Esophagus squamous epithelium (tissue), 4 donors: ENCODE data around the gene RAB3D.
"Not testable (repeated sequence)": the region's sequence is repeated elsewhere in the genome, so short reads cannot be mapped to it uniquely, and the experiment has no call there.

Source experiments
- POLR2A ChIP-seq, 4 donors: fragments of 450-650 bp; IDR thresholded peaks; one replicate each; pipeline ENCODE4 v1.6.1; 2017; ENCODE audit warnings: antibody characterized with exemption in 4 of 4, mild to moderate bottlenecking in 4 of 4, moderate library complexity in 3 of 4
- TF ChIP-seq, protein P1 (sequence below), 6 experiments: fragments of 450-650 bp in 4 of 6; fragments of 200-600 bp in 2 of 6; sonication (generic) in 2 of 6; IDR thresholded peaks; one replicate each; pipeline ENCODE4 v1.5.1; 2016 to 2019; ENCODE audit warnings: antibody characterized with exemption in 6 of 6, mild to moderate bottlenecking in 4 of 6, moderate library complexity in 4 of 6

DNA sequence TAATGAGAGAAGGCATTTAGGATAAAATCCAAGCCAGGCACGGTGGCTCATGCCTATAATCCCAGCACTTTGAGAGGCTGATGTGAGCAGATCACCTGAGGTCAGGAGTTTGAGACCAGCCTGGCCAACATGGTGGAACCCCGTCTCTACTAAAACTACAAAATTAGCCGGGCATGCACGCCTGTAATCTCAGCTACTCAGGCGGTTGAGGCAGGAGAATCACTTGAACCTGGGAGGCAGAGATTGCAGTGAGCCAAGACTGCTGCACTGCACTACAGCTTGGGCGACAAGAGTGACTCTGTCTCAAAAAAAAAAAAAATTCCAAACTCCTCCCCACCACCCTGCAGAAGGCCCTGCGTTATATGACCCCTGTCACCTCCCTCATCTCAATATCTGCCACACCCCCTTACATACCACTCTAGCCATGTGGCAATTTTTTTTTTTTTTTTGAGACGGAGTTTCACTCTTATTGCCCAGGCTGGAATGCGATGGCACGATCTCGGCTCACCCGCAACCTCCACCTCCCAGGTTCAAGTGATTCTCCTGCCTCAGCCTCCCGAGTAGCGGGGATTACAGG, 39.9 kb upstream of the RAB3D start:
- TF ChIP-seq, protein P1, sequence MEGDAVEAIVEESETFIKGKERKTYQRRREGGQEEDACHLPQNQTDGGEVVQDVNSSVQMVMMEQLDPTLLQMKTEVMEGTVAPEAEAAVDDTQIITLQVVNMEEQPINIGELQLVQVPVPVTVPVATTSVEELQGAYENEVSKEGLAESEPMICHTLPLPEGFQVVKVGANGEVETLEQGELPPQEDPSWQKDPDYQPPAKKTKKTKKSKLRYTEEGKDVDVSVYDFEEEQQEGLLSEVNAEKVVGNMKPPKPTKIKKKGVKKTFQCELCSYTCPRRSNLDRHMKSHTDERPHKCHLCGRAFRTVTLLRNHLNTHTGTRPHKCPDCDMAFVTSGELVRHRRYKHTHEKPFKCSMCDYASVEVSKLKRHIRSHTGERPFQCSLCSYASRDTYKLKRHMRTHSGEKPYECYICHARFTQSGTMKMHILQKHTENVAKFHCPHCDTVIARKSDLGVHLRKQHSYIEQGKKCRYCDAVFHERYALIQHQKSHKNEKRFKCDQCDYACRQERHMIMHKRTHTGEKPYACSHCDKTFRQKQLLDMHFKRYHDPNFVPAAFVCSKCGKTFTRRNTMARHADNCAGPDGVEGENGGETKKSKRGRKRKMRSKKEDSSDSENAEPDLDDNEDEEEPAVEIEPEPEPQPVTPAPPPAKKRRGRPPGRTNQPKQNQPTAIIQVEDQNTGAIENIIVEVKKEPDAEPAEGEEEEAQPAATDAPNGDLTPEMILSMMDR (IDR thresholded peaks at IDR 0.05): not testable (repeated sequence)
- TF ChIP-seq POLR2A (IDR thresholded peaks at IDR 0.05): not testable (repeated sequence)
